HG03060 (cell line): Measurements from ENCODE around the gene GRM4.
"Not testable (repeated sequence)": the region's sequence is repeated elsewhere in the genome, so short reads cannot be mapped to it uniquely, and the experiment has no call there.

Experiments
- ATAC-seq: cut with Tn5 transposase; IDR thresholded peaks from one replicate; pipeline ENCODE4 v1.9.1; 2021; ENCODE audit warnings: low read depth, moderate number of reproducible peaks; ENCODE audit not compliant: unreplicated experiment

GRM4 gene

DNA sequence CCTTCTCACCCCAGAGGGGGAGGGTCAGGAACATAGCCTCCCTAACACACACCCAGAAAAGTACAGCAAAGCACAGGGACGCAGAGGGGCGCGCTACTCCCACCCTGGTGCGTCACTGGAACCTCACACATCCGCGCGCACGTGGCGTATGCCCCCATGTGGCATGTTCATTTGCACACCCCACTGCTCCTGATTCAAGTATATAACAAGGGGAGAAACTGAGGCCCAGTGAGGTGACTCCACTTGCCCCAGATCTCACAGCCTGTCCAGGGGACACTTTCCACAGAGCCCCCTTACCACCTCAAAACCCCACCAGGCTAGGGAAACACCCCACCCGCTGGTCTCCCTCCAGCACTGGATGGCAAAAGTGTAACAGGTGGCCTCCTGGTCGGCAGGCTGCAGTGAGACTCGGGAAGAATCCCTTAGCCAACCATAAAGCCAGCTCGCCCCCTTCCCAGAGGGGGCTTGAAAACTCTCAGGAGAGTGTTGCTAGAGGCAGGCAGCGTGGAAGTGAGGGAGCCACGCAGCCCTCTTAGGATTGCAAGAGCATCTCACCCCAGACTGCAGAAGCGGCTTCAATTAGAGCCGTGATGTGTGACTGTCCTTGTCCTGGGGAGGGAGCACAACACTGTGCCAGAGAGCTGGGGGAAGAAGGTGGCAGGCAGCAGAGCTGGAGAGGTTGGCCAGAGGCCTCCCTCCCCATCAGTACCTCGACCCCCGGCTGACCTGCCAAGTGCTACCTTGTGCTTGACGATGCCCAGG lies at the start of gene GRM4:
TSS of gene GRM4 (minus strand) at position 67 of the 762 bp plus-strand sequence. CDS start 12,591 bp downstream, outside the sequence.
- no peak for ATAC-seq

DNA sequence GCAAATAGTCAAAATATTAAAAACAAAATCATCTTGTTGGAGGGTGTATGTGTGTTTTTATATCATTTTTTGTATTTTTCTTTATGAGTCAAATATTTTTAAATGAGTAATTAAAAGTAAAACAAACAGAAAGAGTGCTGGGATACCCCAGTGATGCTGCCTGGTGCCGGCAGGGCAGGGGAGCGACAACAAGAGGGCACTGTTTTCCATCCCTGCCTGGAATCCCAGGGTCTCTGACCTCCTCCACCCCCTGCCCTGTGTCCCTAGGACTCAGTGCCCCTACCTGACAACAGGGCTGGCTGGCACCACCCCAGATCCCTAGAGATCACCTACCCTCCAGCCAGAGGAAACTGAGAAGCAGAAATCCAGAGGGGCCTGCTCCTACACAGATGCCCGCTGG lies 48.9 kb upstream of the GRM4 start:
- ATAC-seq, result no peak

GRCh38 chr6:34190504-34191122 lies 44.7 kb upstream of the GRM4 start:
- no peak for ATAC-seq

- ATAC-seq, result no peak
Measured at GRCh38 chr6:34189806-34190503, 44.1 kb upstream of the GRM4 start.

GRCh38 chr6:34184726-34185125 lies 38.8 kb upstream of the GRM4 start:
- not testable (repeated sequence) for ATAC-seq

- ATAC-seq, result no peak
Measured at GRCh38 chr6:34182751-34183531, 37.1 kb upstream of the GRM4 start.

DNA sequence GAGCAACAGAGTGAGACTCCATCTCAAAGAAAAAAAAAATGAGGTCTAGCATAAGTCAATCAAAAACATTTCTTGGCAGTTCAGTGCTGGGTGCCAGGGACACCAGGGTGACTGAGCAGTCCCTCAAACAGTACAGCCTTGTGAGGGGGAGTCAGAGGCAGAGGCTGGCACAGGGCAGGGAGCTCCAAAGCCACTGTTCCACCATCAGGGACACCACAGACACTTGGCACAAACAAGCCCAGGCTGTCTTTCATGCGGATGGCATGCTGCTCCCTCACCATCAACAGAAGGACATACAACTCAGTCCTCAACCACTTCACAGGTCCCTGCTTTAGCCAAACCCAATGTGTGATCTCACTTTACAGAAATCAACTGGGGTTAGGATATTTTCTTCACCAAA lies 36.0 kb upstream of the GRM4 start:
- no peak for ATAC-seq

GRCh38 chr6:34179106-34179720 lies 33.3 kb upstream of the GRM4 start:
- no peak for ATAC-seq

DNA sequence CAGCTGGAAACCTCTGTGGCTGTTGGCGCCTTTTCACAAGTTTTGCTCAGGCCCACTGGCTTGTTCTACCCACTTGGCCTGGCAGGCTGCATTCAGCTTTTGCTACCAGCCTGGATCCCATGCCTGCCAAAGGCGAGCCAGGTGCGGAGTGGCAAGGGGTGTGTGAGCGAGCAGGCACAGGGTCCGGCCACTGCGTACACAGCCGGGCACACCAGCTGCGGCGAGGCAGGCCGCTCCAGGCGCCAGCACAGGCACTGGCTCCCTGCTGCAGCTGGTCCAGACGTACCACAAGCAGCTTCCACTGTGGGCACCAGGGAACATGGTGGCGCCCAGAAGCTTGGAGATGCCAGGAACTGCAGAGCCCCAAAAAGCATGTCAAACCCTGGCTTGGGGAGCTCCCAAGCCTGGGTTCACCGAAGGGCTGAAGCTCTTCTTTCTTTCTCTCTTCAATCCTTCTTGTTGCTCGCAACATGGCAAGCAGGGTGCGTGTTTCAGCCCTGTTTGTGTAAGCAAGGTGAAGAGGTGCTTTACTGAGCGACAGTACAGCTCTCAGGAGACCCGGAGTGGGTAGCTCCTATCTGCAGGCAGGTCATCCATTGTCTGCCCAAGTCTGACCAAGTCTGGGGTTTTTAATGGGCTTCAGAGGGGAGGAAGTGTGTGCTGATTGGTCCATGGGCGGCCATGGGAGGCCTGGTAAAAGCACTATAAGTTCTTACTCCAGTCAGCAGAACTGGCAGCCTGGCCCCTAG lies 32.6 kb upstream of the GRM4 start:
- ATAC-seq, result no peak

DNA sequence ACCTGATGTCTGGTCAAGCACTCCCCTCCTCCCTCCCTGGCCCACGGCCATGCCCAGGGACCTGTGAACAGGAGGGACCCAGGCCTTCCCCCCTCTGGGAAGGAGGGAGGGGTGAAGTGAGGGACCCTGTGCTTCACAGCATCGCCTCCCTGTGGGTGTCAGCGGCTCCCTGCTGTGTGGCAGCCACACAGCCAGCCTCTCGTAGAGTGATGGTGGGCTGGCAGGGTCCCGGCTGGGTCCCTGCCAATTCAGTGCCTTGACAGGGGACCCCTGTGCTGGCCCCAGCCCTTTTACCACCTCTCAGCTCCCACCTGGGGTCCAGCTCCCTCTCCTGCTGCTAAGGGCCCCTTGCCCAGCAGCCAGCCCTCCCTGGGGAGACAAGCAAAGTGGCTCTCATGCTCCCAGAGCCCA lies 31.3 kb upstream of the GRM4 start:
- no peak for ATAC-seq

DNA sequence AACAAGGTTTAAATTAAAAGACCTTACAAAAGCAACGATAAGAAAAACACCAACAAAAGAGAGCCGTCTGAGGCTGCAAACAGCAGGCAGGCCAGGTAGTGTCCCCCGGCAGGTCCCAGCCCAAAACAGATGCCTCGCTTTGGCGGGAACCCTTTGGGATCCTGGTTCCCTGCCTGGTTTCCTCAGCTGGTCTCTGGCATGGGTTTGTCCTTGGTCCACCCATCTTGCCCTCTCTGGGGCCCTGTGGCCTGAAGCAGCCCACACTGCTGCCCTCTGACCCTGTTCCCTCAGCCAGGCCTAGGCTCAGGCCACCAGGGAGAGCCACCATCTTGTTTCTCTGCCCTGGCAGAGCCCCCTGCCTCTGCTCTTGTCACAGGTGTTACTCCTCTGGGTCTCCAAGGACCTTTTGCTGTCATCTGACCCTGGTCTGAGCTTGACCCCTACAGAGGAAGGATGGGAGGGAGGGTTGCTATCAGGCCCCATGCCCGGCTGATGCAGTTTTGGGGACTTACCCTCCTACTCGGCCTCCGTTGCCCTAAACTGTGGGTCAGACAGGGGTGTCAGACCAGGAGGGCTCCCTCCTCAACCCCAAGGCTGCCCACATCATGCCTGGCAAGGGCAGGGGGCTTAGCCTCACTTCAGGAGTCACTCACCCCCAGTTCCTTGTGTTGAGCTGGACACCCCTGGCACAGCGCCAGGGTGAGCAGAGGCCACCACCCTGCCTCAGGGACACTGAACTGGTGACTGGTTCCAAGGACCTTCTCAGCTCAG lies 30.6 kb upstream of the GRM4 start:
- ATAC-seq, result no peak

DNA sequence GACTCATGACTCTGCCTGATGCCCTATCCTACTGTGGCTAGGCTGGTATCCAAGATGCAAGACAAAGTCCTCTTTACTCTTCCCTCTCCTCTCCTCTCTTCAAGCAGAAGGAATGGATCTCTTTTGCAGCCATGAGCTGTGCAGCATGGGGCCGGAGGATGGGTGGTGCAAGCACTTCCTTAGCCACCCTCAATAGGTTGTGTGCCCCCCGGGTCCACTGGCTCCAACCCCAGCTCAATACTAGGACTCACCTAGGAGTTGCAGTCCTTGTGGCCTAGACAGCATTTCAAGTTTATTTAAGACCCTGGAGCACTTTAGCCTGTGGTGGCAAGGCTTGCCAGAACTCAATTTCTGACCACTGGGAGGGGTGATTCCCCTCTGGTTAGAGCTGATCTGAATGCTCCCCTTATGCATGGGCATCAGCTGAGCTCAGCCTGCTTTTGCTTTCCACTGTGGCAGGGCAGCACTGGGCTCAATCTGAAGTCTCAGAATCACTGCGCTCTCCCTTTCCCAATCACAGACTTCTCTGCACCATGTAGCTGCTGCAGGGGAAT lies 29.0 kb upstream of the GRM4 start:
- ATAC-seq, result no peak

- ATAC-seq, result no peak
Measured at GRCh38 chr6:34172961-34173775, 27.3 kb upstream of the GRM4 start.

DNA sequence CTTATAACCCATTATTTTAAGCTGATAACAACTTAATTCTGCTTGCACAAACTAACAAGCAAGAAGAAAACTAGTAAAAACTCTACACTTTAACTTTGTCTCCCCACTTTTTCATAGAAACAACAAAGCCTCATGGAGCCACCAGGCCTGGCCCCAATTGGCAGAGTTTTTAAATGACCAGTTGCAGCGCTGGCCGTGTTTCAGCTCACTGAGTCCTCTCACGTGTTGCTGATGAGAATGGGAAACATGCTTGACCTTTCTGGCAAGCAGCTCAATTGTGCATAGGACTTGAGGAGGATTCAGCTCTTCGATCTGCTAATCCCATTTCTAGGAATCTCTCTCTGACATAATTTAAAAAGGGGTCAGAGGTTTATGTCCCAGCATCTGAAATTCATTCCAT lies 24.5 kb upstream of the GRM4 start:
- ATAC-seq, result no peak

DNA sequence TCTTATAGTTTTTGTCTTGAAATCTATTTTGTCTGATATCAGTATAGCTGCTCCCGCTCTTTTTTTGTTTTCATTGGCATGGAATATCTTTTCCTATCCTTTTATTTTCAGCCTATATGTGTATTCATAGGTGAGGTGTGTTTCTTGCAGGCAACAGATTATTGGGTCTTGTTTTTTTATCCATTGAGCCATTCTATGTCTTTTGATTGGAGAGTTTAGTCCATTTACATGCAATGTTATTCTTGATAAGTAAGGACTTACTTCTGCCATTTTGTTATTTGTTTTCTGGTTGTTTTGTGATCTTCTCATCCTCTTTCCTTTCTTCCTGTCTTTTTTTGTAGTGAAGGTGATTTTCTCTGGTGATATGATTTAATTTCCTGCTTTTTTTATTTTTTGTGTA lies 24.0 kb upstream of the GRM4 start:
- ATAC-seq, result no peak

GRCh38 chr6:34161857-34162515 lies 16.1 kb upstream of the GRM4 start:
- ATAC-seq, result no peak

DNA sequence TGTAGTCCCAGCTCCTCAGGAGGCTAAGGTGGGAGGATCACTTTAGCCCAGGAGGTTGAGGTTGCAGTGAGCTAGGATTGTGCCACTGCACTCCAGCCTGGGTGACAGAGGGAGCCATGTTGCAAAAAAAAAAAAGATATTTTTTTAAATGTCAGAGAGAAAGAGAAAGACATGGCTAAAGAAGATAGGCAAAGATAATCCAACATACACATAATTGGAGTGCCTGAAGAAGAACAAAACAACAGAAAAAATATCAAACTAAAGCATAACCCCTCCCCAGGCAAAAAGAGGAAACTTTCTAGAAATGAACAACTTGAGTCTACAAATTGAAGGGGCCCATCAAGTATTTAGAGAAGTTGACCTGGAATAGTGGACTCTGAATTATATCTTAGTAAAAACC lies 14.0 kb upstream of the GRM4 start:
- no peak for ATAC-seq
